NCI-H524 (cell line): ENCODE results near the gene ZNF57.
"Not testable (repeated sequence)": the region's sequence is repeated elsewhere in the genome, so short reads cannot be mapped to it uniquely, and the experiment has no call there.

Experiments
- DNase-seq, 2 experiments: peaks; one replicate each; lab custom pipeline; 2025; lab: John Stamatoyannopoulos, UW

ZNF57 gene

GRCh38 chr19:2896694-2897093 lies 4.0 kb upstream of the ZNF57 start:
- DNase-seq, result no peak

GRCh38 chr19:2902590-2903218 lies 2.0 kb downstream of the ZNF57 start:
- no peak for DNase-seq

- DNase-seq, result not testable (repeated sequence)
Measured at GRCh38 chr19:2903326-2903725, 2.6 kb downstream of the ZNF57 start.

GRCh38 chr19:2905918-2906519 lies 5.3 kb downstream of the ZNF57 start:
- DNase-seq, result no peak

GRCh38 chr19:2906631-2907195 lies 6.0 kb downstream of the ZNF57 start:
- DNase-seq, result no peak

GRCh38 chr19:2912306-2912705 lies 11.6 kb downstream of the ZNF57 start:
- DNase-seq, result no peak

GRCh38 chr19:2917275-2918184 lies 16.8 kb downstream of the ZNF57 start:
- DNase-seq, result no peak

- DNase-seq, result no peak
Measured at GRCh38 chr19:2922987-2923386, 22.3 kb downstream of the ZNF57 start.

- no peak for DNase-seq
Measured at GRCh38 chr19:2923510-2923909, 22.8 kb downstream of the ZNF57 start.

- no peak for DNase-seq
Measured at GRCh38 chr19:2926341-2927031, 25.8 kb downstream of the ZNF57 start.

GRCh38 chr19:2927032-2927430 lies 26.3 kb downstream of the ZNF57 start:
- no peak for DNase-seq

- no peak for DNase-seq
Measured at GRCh38 chr19:2933490-2933910, 32.8 kb downstream of the ZNF57 start.

- DNase-seq, result not testable (repeated sequence)
Measured at GRCh38 chr19:2935863-2936262, 35.1 kb downstream of the ZNF57 start.

- DNase-seq, result no peak
Measured at GRCh38 chr19:2942928-2943640, 42.4 kb downstream of the ZNF57 start.

- no peak for DNase-seq
Measured at GRCh38 chr19:2944403-2944774, 43.7 kb downstream of the ZNF57 start.

- peak; percentile 100 for DNase-seq
Measured at GRCh38 chr19:2944775-2945574, 44.2 kb downstream of the ZNF57 start, which contains the start of gene ZNF77. ZNF77 (minus strand) TSS chr19:2944971; CDS start chr19:2944840, 131 bp downstream.

GRCh38 chr19:2945575-2946184 lies 45.0 kb downstream of the ZNF57 start:
- DNase-seq, result no peak

GRCh38 chr19:2949939-2950285 lies 49.2 kb downstream of the ZNF57 start:
- DNase-seq, result peak in 1 of 2 experiments; percentile 51

- DNase-seq, result peak; percentile 99 to 100
Measured at GRCh38 chr19:2950286-2951124, 49.8 kb downstream of the ZNF57 start.
